ENCODE data around the gene DENR. TPM values are rescaled to one million over a fixed set of nuclear protein-coding genes. Genes with fewer than 3 reads are reported as not detected.
"Not testable (repeated sequence)": the region's sequence is repeated elsewhere in the genome, so short reads cannot be mapped to it uniquely, and the experiment has no call there.

DENR gene, protein sequence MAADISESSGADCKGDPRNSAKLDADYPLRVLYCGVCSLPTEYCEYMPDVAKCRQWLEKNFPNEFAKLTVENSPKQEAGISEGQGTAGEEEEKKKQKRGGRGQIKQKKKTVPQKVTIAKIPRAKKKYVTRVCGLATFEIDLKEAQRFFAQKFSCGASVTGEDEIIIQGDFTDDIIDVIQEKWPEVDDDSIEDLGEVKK
- polyA plus RNA-seq = 71.2 and 85.1 TPM in 2 replicates
- 57.9 and 60.8 TPM in 2 replicates for polyA minus RNA-seq

GRCh38 chr12:122752464-122753318 lies at the start of gene DENR:
TSS of gene DENR (plus strand) at chr12:122752824. CDS start at chr12:122753702, 878 bp downstream.
- Histone ChIP-seq H3K9me2 (ENCODE audit: insufficient read depth, low read length) (no peaks in the 10 kb centered on the region), H2AFZ (ENCODE audit: low read depth, low read length) (peak within 1 kb of the TSS; percentile 98)
- peak; percentile 80 for TF ChIP-seq SMC3 (conservative IDR thresholded peaks at IDR 0.05; ENCODE audit: poor library complexity)
- TF ChIP-seq MXI1 (conservative IDR thresholded peaks at IDR 0.05; ENCODE audit: poor library complexity, severe bottlenecking) = peak; percentile 93
- TF ChIP-seq EP300 (conservative IDR thresholded peaks at IDR 0.05; ENCODE audit: poor library complexity, severe bottlenecking) = peak; percentile 51
- peak; percentile 93 for TF ChIP-seq RAD21 (conservative IDR thresholded peaks at IDR 0.05)
- peak; percentile 91 for TF ChIP-seq POLR2AphosphoS5 (IDR thresholded peaks at IDR 0.05)
- TF ChIP-seq TAF1 (IDR thresholded peaks at IDR 0.05; ENCODE audit: low read depth) = peak; percentile 72
- TF ChIP-seq CTCF (IDR thresholded peaks at IDR 0.05; ENCODE audit: poor library complexity, severe bottlenecking) = peak; percentile 95
- TF ChIP-seq, protein P1, sequence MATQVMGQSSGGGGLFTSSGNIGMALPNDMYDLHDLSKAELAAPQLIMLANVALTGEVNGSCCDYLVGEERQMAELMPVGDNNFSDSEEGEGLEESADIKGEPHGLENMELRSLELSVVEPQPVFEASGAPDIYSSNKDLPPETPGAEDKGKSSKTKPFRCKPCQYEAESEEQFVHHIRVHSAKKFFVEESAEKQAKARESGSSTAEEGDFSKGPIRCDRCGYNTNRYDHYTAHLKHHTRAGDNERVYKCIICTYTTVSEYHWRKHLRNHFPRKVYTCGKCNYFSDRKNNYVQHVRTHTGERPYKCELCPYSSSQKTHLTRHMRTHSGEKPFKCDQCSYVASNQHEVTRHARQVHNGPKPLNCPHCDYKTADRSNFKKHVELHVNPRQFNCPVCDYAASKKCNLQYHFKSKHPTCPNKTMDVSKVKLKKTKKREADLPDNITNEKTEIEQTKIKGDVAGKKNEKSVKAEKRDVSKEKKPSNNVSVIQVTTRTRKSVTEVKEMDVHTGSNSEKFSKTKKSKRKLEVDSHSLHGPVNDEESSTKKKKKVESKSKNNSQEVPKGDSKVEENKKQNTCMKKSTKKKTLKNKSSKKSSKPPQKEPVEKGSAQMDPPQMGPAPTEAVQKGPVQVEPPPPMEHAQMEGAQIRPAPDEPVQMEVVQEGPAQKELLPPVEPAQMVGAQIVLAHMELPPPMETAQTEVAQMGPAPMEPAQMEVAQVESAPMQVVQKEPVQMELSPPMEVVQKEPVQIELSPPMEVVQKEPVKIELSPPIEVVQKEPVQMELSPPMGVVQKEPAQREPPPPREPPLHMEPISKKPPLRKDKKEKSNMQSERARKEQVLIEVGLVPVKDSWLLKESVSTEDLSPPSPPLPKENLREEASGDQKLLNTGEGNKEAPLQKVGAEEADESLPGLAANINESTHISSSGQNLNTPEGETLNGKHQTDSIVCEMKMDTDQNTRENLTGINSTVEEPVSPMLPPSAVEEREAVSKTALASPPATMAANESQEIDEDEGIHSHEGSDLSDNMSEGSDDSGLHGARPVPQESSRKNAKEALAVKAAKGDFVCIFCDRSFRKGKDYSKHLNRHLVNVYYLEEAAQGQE (IDR thresholded peaks at IDR 0.05; ENCODE audit: borderline replicate concordance) = peak; percentile 67
- TF ChIP-seq EZH2 (IDR thresholded peaks at IDR 0.05; ENCODE audit: borderline replicate concordance, insufficient read depth, low read length, poor library complexity, severe bottlenecking) = no peak

DNA sequence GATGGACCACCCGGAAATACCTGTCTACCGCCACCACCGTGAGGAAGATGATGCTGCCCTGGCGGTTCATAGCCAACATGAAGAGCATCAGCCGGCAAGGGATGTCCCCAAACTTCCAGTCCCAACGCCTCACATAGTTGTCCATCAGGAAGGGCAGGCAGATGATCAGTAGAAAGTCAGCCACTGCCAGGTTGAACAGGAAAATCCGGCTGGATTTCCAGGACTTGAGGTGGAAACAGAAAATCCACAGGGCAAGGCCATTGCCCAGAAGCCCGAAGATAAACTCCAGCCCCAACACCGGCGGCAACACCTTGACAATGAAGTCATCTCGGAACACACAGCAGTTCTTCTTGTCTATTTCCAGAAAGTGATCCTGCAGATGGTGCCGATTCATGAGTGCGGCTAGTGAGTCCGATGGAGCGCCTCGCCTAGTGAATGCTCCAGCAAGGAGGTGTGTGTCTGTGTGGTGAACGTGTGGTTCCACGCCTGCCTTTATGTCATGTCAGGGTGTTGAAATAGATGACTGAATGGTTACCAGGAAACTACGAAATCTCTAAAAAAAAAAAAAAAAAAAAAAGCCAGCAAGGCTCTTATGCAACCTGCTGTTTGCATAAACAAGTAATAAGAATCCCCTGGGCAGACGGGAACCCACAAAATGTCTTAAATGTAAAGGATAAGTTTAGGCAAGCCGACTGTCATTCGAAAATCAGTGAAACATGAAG lies 49.6 kb upstream of the DENR start, which contains the start of gene HCAR2:
Gene HCAR2 (minus strand): TSS at position 468 of the 722 bp plus-strand sequence. CDS start 74 bp downstream, at position 394.
- not testable (repeated sequence) for H3K27me3 ChIP-seq (ENCODE audit: insufficient read depth, low read depth, low read length); H3K4me2 ChIP-seq (ENCODE audit: low read length); H4K20me1 ChIP-seq (ENCODE audit: insufficient read depth); H3K36me3 ChIP-seq (ENCODE audit: insufficient read depth, low read length); H3K9ac ChIP-seq (ENCODE audit: low read length); H3K9me2 ChIP-seq (ENCODE audit: insufficient read depth, low read length); H3K27ac ChIP-seq (ENCODE audit: low read length); H3K79me2 ChIP-seq (replicated peaks; ENCODE audit: insufficient read depth, low read length); H3K4me3 ChIP-seq (ENCODE audit: low read length); H2AFZ ChIP-seq (ENCODE audit: low read depth, low read length); H3F3A ChIP-seq (ENCODE audit: insufficient read depth, low read length, poor library complexity, severe bottlenecking); H3K9me3 ChIP-seq (ENCODE audit: low read length)

More at GRCh38 chr12:122752464-122753318, at the start of gene DENR:
- Histone ChIP-seq H4K20me1 (ENCODE audit: insufficient read depth) (no peaks in the 10 kb centered on the region), H3K9ac (ENCODE audit: low read length) (peak within 1 kb of the TSS; percentile 93), H3K4me3 (ENCODE audit: low read length) (peak within 1 kb of the TSS; percentile 98), H3F3A (ENCODE audit: insufficient read depth, low read length, poor library complexity, severe bottlenecking) (peaks cover 3% of the 10 kb centered on the region), H3K36me3 (ENCODE audit: insufficient read depth, low read length) (no peaks in the 10 kb centered on the region), H3K27me3 (ENCODE audit: insufficient read depth, low read depth, low read length) (no peaks in the 10 kb centered on the region), H3K79me2 (replicated peaks; ENCODE audit: insufficient read depth, low read length) (peaks cover 23% of the 10 kb centered on the region), H3K9me3 (ENCODE audit: low read length) (no peaks in the 10 kb centered on the region), H3K4me2 (ENCODE audit: low read length) (peak within 1 kb of the TSS; percentile 99), H3K27ac (ENCODE audit: low read length) (peak within 1 kb of the TSS; percentile 86)

GRCh38 chr12:122703841-122704240 lies 48.8 kb upstream of the DENR start:
- not testable (repeated sequence) for H4K20me1 ChIP-seq (ENCODE audit: insufficient read depth); H3K9me3 ChIP-seq (ENCODE audit: low read length); H3F3A ChIP-seq (ENCODE audit: insufficient read depth, low read length, poor library complexity, severe bottlenecking); H3K36me3 ChIP-seq (ENCODE audit: insufficient read depth, low read length); H3K4me3 ChIP-seq (ENCODE audit: low read length); H3K27me3 ChIP-seq (ENCODE audit: insufficient read depth, low read depth, low read length); H2AFZ ChIP-seq (ENCODE audit: low read depth, low read length); H3K9ac ChIP-seq (ENCODE audit: low read length); H3K27ac ChIP-seq (ENCODE audit: low read length); H3K79me2 ChIP-seq (replicated peaks; ENCODE audit: insufficient read depth, low read length); H3K9me2 ChIP-seq (ENCODE audit: insufficient read depth, low read length); H3K4me2 ChIP-seq (ENCODE audit: low read length)

DNA sequence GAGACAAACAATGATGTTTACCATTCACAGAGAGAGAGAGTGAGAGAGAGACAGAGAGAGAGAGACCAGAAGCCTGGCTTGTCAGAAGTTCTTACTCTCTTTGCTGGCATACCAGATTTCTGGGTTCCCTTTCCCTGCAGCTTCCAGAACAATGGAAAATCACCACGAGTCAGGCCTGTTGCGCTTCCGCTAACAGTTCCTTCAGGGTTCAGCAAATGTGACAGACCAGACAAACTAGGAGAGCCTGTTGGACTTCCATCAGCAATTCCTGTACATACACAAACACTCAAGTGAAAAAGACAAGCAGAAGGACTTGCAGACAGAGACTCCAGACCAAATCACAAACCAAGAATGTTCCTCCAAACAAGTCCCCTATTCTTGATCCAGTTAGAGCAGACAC lies 43.3 kb upstream of the DENR start:
- not testable (repeated sequence) for H3F3A ChIP-seq (ENCODE audit: insufficient read depth, low read length, poor library complexity, severe bottlenecking); H3K9me2 ChIP-seq (ENCODE audit: insufficient read depth, low read length); H3K9me3 ChIP-seq (ENCODE audit: low read length); H3K27ac ChIP-seq (ENCODE audit: low read length); H2AFZ ChIP-seq (ENCODE audit: low read depth, low read length); H3K4me3 ChIP-seq (ENCODE audit: low read length); H3K27me3 ChIP-seq (ENCODE audit: insufficient read depth, low read depth, low read length); H4K20me1 ChIP-seq (ENCODE audit: insufficient read depth); H3K79me2 ChIP-seq (replicated peaks; ENCODE audit: insufficient read depth, low read length); H3K36me3 ChIP-seq (ENCODE audit: insufficient read depth, low read length); H3K4me2 ChIP-seq (ENCODE audit: low read length); H3K9ac ChIP-seq (ENCODE audit: low read length)

Measured in neural cell (in vitro differentiated cells).